Liver (tissue), 9 donors: ENCODE results near the gene NUP93. TPM values are rescaled to one million over a fixed set of nuclear protein-coding genes. Genes with fewer than 3 reads are reported as not detected.

ENCODE experiments used
- DNase-seq: peaks from one replicate; pipeline ENCODE4 v3.0.0-alpha.2; 2017; ENCODE audit warnings: low spot score
- H3K27ac ChIP-seq, 2 donors: one replicate each; pipeline ENCODE4 v1.7.0; 2013; ENCODE audit warnings: inconsistent platforms in 2 of 2, low read length in 2 of 2, control low read depth in 1 of 2, low read depth in 1 of 2, mild to moderate bottlenecking in 1 of 2
- H3K27me3 ChIP-seq, 4 donors: one replicate each; pipeline versions ENCODE4 v1.6.1 to v1.7.0; 2013; ENCODE audit warnings: low read length in 3 of 4, inconsistent platforms in 1 of 4, mild to moderate bottlenecking in 1 of 4, moderate library complexity in 1 of 4; ENCODE audit not compliant: control insufficient read depth in 4 of 4, insufficient read depth in 4 of 4
- H3K36me3 ChIP-seq, 4 donors: one replicate each; pipeline versions ENCODE4 v1.6.1 to v1.7.0; 2013; ENCODE audit warnings: low read length in 3 of 4, mild to moderate bottlenecking in 3 of 4, low read depth in 1 of 4, moderate library complexity in 1 of 4; ENCODE audit not compliant: control insufficient read depth in 4 of 4, insufficient read depth in 3 of 4
- H3K4me1 ChIP-seq, 4 donors: one replicate each; pipeline versions ENCODE4 v1.6.1 to v1.7.0; 2013; ENCODE audit warnings: low read length in 3 of 4, mild to moderate bottlenecking in 3 of 4, moderate library complexity in 1 of 4; ENCODE audit not compliant: control insufficient read depth in 4 of 4, insufficient read depth in 4 of 4
- H3K4me3 ChIP-seq, 3 donors: one replicate each; pipeline versions ENCODE4 v1.6.1 to v1.7.0; 2013; ENCODE audit warnings: low read length in 3 of 3, control low read depth in 1 of 3, low read depth in 1 of 3, mild to moderate bottlenecking in 1 of 3
- H3K9ac ChIP-seq, 2 donors: one replicate each; pipeline ENCODE4 v1.7.0; 2013; ENCODE audit warnings: low read length in 2 of 2, mild to moderate bottlenecking in 2 of 2, moderate library complexity in 2 of 2, control low read depth in 1 of 2, low read depth in 1 of 2
- H3K9me3 ChIP-seq, 4 donors: one replicate each; pipeline versions ENCODE4 v1.6.1 to v1.7.0; 2013; ENCODE audit warnings: low read length in 3 of 4; ENCODE audit not compliant: control insufficient read depth in 4 of 4
- EGR1 ChIP-seq, 2 donors: IDR thresholded peaks; 2 replicates each; pipeline ENCODE4 v1.6.1; 2016 to 2018; ENCODE audit warnings: antibody characterized with exemption in 2 of 2, low read depth in 2 of 2
- FOXA1 ChIP-seq: IDR thresholded peaks from 2 replicates; pipeline ENCODE4 v1.6.1; 2016; ENCODE audit warnings: antibody characterized with exemption
- FOXA2 ChIP-seq: IDR thresholded peaks from 2 replicates; pipeline ENCODE4 v1.6.1; 2016; ENCODE audit warnings: antibody characterized with exemption
- GABPA ChIP-seq, 2 donors: IDR thresholded peaks in 1 of 2; conservative IDR thresholded peaks in 1 of 2; 2 replicates each; pipeline ENCODE4 v1.6.1; 2016; ENCODE audit warnings: antibody characterized with exemption in 2 of 2, mild to moderate bottlenecking in 1 of 2, moderate library complexity in 1 of 2
- HNF4A ChIP-seq, 2 donors: conservative IDR thresholded peaks; 2 replicates each; pipeline ENCODE4 v1.6.1; 2016; ENCODE audit warnings: antibody characterized with exemption in 2 of 2, mild to moderate bottlenecking in 2 of 2
- HNF4G ChIP-seq: IDR thresholded peaks from 2 replicates; pipeline ENCODE4 v1.6.1; 2016; ENCODE audit warnings: antibody characterized with exemption
- JUND ChIP-seq, 2 donors: IDR thresholded peaks; 2 replicates each; pipeline ENCODE4 v1.6.1; 2016; ENCODE audit warnings: antibody characterized with exemption in 2 of 2
- NR2F2 ChIP-seq: IDR thresholded peaks from 2 replicates; pipeline ENCODE4 v1.6.1; 2016; ENCODE audit warnings: antibody characterized with exemption
- RAD21 ChIP-seq, 2 donors: IDR thresholded peaks; 2 replicates each; pipeline ENCODE4 v1.6.1; 2016; ENCODE audit warnings: antibody characterized with exemption in 2 of 2, mild to moderate bottlenecking in 2 of 2
- REST ChIP-seq: IDR thresholded peaks from 2 replicates; pipeline ENCODE4 v1.6.1; 2016; ENCODE audit warnings: antibody characterized with exemption, mild to moderate bottlenecking
- RXRA ChIP-seq, 2 donors: IDR thresholded peaks; 2 replicates each; pipeline ENCODE4 v1.6.1; 2017 to 2018; ENCODE audit warnings: antibody characterized with exemption in 2 of 2, mild to moderate bottlenecking in 1 of 2
- SP1 ChIP-seq: IDR thresholded peaks from 2 replicates; pipeline ENCODE4 v1.6.1; 2018; ENCODE audit warnings: antibody characterized with exemption, mild to moderate bottlenecking
- TAF1 ChIP-seq: conservative IDR thresholded peaks from 2 replicates; pipeline ENCODE4 v1.6.1; 2016; ENCODE audit warnings: antibody characterized with exemption, mild to moderate bottlenecking
- YY1 ChIP-seq: IDR thresholded peaks from 2 replicates; pipeline ENCODE4 v1.6.1; 2016; ENCODE audit warnings: antibody characterized with exemption, mild to moderate bottlenecking
- WGBS: extraction: QIAGEN DNeasy Blood & Tissue Kit; methylation state at CpG from one replicate; pipeline ENCODE4 v1.1.7; 2013; 5-methylcytosine and 5-hydroxymethylcytosine counted together
- polyA plus RNA-seq, 2 donors: library from polyadenylated mRNA; stranded (reverse) in 1 of 2; unstranded in 1 of 2; fragments of 200-250 nt in 1 of 2; fragments of >200 nt in 1 of 2; fragmentation: Nextera tagmentation in 1 of 2; extraction: Ambion mirVana in 1 of 2; gene quantifications; one replicate each; pipeline versions ENCODE4 v1.2.1 to v1.2.3, GENCODE V29; 2013 to 2015
- total RNA-seq, 2 donors: library from RNA; depleted of rRNA; stranded (reverse); fragments of >200 nt; gene quantifications; one replicate each; pipeline ENCODE4 v1.2.3, GENCODE V29; 2014
- TF ChIP-seq, protein P1 (sequence below): IDR thresholded peaks from 2 replicates; pipeline ENCODE4 v1.6.1; 2016; ENCODE audit warnings: antibody characterized with exemption
- TF ChIP-seq, protein P2 (sequence below): IDR thresholded peaks from 2 replicates; pipeline ENCODE4 v1.6.1; 2016; ENCODE audit warnings: antibody characterized with exemption
- TF ChIP-seq, protein P3 (sequence below): IDR thresholded peaks from 2 replicates; pipeline ENCODE4 v1.6.1; 2016; ENCODE audit warnings: antibody characterized with exemption
- TF ChIP-seq, protein P4 (sequence below): fragments of 150-350 bp; IDR thresholded peaks from 2 replicates; pipeline ENCODE4 v1.5.1; 2017; ENCODE audit warnings: improper control_type of control experiment, low read depth, low read length; ENCODE audit not compliant: missing input control
- donor health status: healthy.
- donor health status: healthy.
- donor health status: healthy.
- donor health status: healthy.
- donor health status: healthy.

The NUP93 gene
- total and polyA plus RNA-seq, 4 donors = 8.2 to 31.8 (median 9.8) TPM

DNA sequence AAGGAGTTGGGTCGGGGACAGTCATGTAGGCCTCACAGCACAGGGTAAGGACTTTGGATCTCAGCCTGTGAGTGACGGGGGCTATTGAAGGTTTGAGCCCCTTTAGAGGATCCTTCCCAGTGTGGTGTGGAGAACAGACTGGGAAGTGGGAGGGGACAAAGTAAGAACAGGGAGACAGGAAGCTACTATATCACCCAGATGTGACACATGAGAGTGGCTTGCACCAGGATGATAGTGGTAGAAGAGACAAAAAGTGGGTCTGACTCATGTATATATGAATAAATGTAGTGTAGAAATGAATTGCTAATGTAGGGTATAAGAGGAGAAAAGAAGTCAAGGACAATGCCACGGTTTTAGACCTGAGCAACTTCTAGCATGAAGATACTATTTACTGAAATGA, 4.5 kb downstream of the NUP93 start:
- Histone ChIP-seq H3K9ac (no peak overlapping the region), H3K4me3 (no peak overlapping the region), H3K27ac (no peak overlapping the region), H3K27me3 (no peaks in the 10 kb centered on the region), H3K36me3 (no peaks in the 10 kb centered on the region), H3K9me3 (no peaks in the 10 kb centered on the region), H3K4me1 (peaks cover 0 to 11% (median 8%) of the 10 kb centered on the region in 4 donors)
- WGBS = 92% methylated on average over 3 of the region's 3 CpGs
- TF ChIP-seq JUND (IDR thresholded peaks at IDR 0.05) (no peak), FOXA2 (no peak), SP1 (no peak), REST (no peak), TAF1 (no peak), NR2F2 (no peak), FOXA1 (no peak), RAD21 (IDR thresholded peaks at IDR 0.05) (no peak), EGR1 (IDR thresholded peaks at IDR 0.05; ENCODE audit: low read depth in 2 of 2) (no peak), HNF4G (no peak)
- TF ChIP-seq, protein P1, sequence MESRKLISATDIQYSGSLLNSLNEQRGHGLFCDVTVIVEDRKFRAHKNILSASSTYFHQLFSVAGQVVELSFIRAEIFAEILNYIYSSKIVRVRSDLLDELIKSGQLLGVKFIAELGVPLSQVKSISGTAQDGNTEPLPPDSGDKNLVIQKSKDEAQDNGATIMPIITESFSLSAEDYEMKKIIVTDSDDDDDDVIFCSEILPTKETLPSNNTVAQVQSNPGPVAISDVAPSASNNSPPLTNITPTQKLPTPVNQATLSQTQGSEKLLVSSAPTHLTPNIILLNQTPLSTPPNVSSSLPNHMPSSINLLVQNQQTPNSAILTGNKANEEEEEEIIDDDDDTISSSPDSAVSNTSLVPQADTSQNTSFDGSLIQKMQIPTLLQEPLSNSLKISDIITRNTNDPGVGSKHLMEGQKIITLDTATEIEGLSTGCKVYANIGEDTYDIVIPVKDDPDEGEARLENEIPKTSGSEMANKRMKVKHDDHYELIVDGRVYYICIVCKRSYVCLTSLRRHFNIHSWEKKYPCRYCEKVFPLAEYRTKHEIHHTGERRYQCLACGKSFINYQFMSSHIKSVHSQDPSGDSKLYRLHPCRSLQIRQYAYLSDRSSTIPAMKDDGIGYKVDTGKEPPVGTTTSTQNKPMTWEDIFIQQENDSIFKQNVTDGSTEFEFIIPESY = no peak
- TF ChIP-seq, protein P2, sequence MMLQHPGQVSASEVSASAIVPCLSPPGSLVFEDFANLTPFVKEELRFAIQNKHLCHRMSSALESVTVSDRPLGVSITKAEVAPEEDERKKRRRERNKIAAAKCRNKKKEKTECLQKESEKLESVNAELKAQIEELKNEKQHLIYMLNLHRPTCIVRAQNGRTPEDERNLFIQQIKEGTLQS = no peak
- no peak for DNase-seq

GRCh38 chr16:56736476-56736875, 6.5 kb downstream of the NUP93 start:
- Histone ChIP-seq H3K36me3 (no peaks in the 10 kb centered on the region), H3K27ac (no peak overlapping the region), H3K4me1 (no peaks in the 10 kb centered on the region), H3K9me3 (no peaks in the 10 kb centered on the region), H3K27me3 (no peaks in the 10 kb centered on the region), H3K4me3 (no peak overlapping the region), H3K9ac (no peak overlapping the region)
- WGBS = 97% methylated on average over 3 of the region's 3 CpGs
- TF ChIP-seq HNF4G = no peak
- TF ChIP-seq, protein P2 = no peak
- TF ChIP-seq RAD21 (IDR thresholded peaks at IDR 0.05) = no peak
- no peak for TF ChIP-seq HNF4A (conservative IDR thresholded peaks at IDR 0.05)
- no peak for TF ChIP-seq GABPA (IDR thresholded peaks at IDR 0.05 in 1 of 2, conservative IDR thresholded peaks at IDR 0.05 in 1 of 2)
- no peak for TF ChIP-seq YY1
- TF ChIP-seq FOXA1 = no peak
- TF ChIP-seq RXRA (IDR thresholded peaks at IDR 0.05) = no peak
- TF ChIP-seq, protein P3, sequence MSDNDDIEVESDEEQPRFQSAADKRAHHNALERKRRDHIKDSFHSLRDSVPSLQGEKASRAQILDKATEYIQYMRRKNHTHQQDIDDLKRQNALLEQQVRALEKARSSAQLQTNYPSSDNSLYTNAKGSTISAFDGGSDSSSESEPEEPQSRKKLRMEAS = no peak
- TF ChIP-seq, protein P4, sequence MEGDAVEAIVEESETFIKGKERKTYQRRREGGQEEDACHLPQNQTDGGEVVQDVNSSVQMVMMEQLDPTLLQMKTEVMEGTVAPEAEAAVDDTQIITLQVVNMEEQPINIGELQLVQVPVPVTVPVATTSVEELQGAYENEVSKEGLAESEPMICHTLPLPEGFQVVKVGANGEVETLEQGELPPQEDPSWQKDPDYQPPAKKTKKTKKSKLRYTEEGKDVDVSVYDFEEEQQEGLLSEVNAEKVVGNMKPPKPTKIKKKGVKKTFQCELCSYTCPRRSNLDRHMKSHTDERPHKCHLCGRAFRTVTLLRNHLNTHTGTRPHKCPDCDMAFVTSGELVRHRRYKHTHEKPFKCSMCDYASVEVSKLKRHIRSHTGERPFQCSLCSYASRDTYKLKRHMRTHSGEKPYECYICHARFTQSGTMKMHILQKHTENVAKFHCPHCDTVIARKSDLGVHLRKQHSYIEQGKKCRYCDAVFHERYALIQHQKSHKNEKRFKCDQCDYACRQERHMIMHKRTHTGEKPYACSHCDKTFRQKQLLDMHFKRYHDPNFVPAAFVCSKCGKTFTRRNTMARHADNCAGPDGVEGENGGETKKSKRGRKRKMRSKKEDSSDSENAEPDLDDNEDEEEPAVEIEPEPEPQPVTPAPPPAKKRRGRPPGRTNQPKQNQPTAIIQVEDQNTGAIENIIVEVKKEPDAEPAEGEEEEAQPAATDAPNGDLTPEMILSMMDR = no peak
- no peak for TF ChIP-seq FOXA2
- TF ChIP-seq SP1 = no peak
- TF ChIP-seq TAF1 = no peak
- no peak for TF ChIP-seq REST
- TF ChIP-seq JUND (IDR thresholded peaks at IDR 0.05) = no peak
- no peak for TF ChIP-seq NR2F2
- TF ChIP-seq EGR1 (IDR thresholded peaks at IDR 0.05; ENCODE audit: low read depth in 2 of 2) = no peak
- TF ChIP-seq, protein P1 = no peak
- DNase-seq = no peak
